G401.6 (cell line): ENCODE measurements around the gene ENPEP.
"Not testable (repeated sequence)": the region's sequence is repeated elsewhere in the genome, so short reads cannot be mapped to it uniquely, and the experiment has no call there.

ENCODE experiments used
- FAIRE-seq: peaks from 2 replicates; lab custom pipeline; 2012; peaks lifted over from hg19 to GRCh38; lab: Jason Lieb, UNC

The ENPEP gene

GRCh38 chr4:110518889-110519490 is 43.0 kb downstream of the ENPEP start:
- FAIRE-seq = peak; percentile 81

- FAIRE-seq = no peak
Measured at GRCh38 chr4:110520886-110521285, 44.9 kb downstream of the ENPEP start.

- FAIRE-seq = no peak
Measured at GRCh38 chr4:110526589-110526988, 50.6 kb downstream of the ENPEP start.

DNA sequence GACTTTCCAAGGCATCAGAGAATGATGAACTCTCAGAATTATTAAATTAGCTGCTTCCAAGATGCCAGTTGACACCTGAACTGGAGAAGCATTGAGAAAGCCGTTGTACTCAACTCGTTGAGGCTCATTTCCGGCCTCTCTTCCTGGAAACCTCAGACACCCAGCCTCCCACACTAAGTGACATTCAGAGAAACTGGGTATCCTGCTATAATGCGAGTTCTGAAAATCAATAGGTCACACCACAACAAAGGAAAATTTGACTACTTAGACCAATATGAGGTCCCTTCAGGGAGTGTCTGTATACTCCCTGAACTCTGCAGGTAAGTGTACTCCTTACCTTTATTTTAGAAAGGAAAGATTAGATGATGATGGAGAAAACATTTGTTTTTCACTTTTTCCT is 51.2 kb downstream of the ENPEP start:
- FAIRE-seq = no peak

GRCh38 chr4:110532901-110533589 is 57.1 kb downstream of the ENPEP start:
- no peak for FAIRE-seq

- FAIRE-seq = no peak
Measured at GRCh38 chr4:110533590-110533910, 57.6 kb downstream of the ENPEP start.

DNA sequence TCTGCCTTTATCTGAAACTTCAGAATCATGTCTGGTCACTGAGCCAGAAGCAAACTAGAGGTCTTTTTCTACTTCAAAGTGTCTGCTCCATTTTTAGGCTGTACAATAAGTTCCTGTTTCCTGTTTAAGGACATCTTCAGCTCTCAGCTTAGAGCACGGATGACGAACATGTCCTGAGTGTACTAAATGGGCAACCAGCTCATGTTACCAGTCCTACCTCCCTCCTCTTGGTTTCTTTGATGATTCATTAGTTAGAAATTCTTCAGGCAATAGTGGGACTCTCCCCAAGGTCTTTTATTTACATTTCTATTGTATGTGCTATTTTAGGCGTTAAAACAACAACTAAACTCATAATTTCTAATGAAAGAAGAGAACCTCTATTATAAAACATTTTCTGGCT is 58.0 kb downstream of the ENPEP start:
- FAIRE-seq = no peak

DNA sequence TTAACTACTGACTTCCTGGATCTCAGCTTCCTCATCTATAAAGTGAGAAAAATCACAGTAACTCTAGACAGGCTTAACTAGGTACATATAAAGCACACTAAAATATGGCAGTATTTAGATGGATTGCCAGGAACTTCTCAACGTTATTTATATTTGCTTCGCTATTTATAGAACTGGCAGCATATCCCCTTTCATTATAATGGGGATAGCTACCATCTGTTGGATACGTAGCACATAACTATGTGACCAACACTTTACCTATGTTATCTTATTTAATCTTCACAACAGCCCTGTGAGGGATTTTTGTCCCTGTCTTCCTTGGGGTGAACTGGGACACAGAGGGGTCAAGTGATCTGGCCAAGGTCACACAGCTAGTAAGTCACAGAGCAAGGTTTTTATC is 64.6 kb downstream of the ENPEP start:
- FAIRE-seq = no peak

DNA sequence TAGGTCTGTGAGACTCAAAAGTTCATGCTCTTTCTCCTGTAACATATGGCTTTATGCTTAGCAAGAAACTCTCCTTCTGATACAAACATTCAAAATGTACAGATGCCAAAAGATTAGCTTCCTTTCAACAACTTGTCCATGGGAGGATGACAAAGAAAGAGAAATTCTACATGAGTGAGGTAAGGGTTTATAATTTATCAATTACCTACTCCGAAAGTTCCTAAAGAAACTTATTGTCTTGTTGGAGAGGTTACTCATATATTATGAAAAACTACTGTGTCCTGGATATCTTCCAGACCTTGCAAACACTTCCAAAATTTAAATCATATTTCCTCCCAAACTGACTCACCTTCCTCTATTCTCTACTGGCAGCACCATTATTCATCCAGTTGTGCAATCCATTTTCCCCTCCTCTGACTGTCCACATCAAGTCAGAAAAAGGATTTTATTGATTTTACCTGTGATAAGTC is 65.1 kb downstream of the ENPEP start:
- FAIRE-seq = no peak

- FAIRE-seq = no peak
Measured at GRCh38 chr4:110543577-110543976, 67.6 kb downstream of the ENPEP start.

DNA sequence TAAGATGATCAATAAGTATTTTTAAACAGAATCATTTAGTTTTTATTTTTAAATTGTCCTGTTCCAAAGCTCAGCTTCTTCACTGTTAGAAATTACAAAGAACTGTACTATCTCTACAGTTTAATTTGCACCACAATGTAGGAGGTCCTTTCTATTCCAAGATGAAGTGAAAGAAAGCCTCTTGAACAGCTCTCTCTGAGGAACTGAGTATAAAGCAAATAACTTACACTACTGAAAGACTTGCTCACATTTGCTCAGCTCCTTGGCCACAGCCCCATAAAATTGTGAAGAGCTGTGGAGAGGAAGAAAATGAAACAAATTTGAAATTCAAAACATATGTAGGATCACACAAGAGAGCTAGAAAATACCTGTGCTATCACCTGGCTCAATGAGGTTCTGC is 68.6 kb downstream of the ENPEP start:
- no peak for FAIRE-seq

- FAIRE-seq = no peak
Measured at GRCh38 chr4:110550260-110550659, 74.3 kb downstream of the ENPEP start.

DNA sequence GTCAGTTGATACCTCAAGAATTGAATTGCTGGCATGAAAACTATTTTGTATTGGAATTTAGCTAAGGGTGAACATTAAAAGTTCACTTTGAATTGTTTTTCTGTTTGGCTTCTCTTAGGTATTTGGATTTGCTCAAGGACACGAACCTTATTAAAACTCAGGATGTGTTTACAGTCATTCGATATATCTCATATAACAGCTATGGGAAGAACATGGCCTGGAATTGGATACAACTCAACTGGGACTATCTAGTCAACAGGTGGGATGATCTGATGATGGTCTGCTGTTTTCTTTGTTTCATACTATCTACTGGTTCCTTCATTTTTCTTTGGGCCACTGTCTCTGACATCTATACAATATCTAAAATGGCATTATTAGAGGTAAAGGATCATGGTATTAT is 77.2 kb downstream of the ENPEP start:
- no peak for FAIRE-seq

- no peak for FAIRE-seq
Measured at GRCh38 chr4:110567214-110567613, 91.3 kb downstream of the ENPEP start.

GRCh38 chr4:110576696-110577095 is 100.7 kb downstream of the ENPEP start:
- not testable (repeated sequence) for FAIRE-seq

- peak; percentile 19 for FAIRE-seq
Measured at GRCh38 chr4:110586131-110586850, 110.3 kb downstream of the ENPEP start.

GRCh38 chr4:110587666-110588285 is 111.8 kb downstream of the ENPEP start:
- FAIRE-seq = no peak

DNA sequence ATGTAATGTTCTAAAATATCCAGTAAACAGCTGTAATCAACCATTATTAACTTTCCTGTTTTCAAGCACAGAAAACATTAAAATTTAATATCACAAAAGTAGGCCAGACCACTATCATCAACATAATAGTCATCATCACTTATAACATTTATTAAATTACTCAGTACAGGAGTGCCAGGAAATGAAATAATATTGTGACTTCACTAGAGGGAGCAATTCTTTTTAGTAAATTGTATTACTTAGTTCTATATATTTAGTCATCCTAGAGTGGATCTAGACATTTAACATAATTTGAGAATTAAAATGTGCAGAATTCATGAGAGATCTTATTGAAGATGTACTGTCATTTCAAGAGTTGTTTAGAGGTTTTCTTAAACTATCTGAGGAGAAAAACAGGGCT is 113.3 kb downstream of the ENPEP start:
- FAIRE-seq = peak; percentile 34

DNA sequence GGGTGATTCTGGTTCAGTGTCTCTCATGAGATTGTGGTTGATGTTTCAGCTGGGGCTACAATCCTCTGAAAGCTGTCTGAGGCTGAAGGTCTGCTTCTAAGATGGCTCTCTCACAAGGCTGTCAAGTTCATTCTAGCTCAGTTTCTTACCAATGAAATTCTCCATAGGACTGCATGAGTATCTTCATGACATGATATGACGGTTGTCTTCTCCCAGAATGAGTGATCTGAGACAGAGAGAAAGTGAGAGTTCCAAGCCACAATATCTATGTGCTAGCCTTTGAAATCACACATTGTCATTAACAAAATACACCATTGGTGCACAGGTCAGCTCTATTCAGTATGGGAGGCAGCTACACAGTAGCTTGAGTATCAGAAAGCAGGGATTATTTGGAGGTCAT is 119.6 kb downstream of the ENPEP start:
- no peak for FAIRE-seq

DNA sequence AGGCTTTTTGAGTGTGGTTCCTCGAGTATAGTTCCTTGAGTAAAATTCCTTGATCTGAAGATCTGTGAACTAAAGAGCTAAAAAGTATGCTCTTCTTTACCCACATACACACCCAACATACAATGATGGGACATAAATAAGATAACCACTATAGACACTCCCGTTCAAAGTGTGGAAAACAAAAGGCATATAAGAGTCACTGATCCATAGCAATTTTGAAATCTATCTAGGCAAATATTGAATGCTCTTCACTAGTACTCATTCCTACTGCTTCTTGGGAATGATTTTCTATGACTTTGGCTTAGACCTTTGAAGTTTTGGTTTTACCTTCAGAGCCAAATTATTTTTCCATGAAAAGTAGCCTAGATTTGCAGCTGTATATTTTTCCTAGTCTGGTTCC is 120.5 kb downstream of the ENPEP start:
- FAIRE-seq = no peak

- no peak for FAIRE-seq
Measured at GRCh38 chr4:110597582-110597981, 121.6 kb downstream of the ENPEP start.

DNA sequence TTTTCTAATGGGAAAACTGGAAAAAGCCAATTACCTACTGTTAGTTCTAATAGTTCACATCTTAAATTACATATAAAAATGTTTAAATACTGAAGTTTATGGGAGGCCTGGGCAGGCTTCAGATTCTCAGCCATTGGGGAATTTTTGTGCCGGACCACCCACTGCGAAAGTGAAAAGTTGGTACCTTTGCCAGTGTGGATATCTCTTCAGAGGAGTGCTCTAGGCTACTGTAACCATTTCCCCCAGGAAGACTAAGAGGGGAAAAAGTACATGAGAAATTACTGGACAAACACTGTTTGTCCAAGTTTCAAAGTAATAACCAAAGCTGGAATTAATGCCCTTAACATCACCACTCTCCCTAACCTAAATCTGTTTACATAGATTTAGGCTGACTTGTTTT is 126.1 kb downstream of the ENPEP start:
- no peak for FAIRE-seq

- FAIRE-seq = no peak
Measured at GRCh38 chr4:110605077-110605476, 129.1 kb downstream of the ENPEP start.
